Activated naive CD4-positive, alpha-beta T cell treated with anti-CD3 and anti-CD28 coated beads, Interleukin-2, amount 50 U/mL, for 72 hours (primary cell): ENCODE data around the gene PYDC1. TPM values are rescaled to one million over a fixed set of nuclear protein-coding genes. Genes with fewer than 3 reads are reported as not detected.
"Not testable (repeated sequence)": the region's sequence is repeated elsewhere in the genome, so short reads cannot be mapped to it uniquely, and the experiment has no call there.

Source experiments
- ATAC-seq, 2 donors: fragments of 150-1000 bp; cut with Tn5 transposase; 2 replicates each; pipeline ENCODE4 v1.10.0; 2021; ENCODE audit warnings: mild to moderate bottlenecking in 2 of 2, moderate library complexity in 2 of 2
- DNase-seq, 2 donors: peaks; one replicate each; pipeline ENCODE4 v3.0.0; 2021 to 2022; ENCODE audit warnings: low spot score in 2 of 2
- H3K27ac Mint-ChIP-seq, 2 donors: one replicate each; pipeline ENCODE4 v1.8.0; 2022; ENCODE audit warnings: mild to moderate bottlenecking in 2 of 2, mixed read lengths in 2 of 2
- H3K36me3 Mint-ChIP-seq, 2 donors: one replicate each; pipeline ENCODE4 v1.8.0; 2022; ENCODE audit warnings: mixed read lengths in 2 of 2
- H3K9me3 Mint-ChIP-seq, 2 donors: one replicate each; pipeline ENCODE4 v1.8.0; 2022; ENCODE audit warnings: mixed read lengths in 2 of 2
- total RNA-seq, 2 donors: library from RNA; stranded (reverse); gene quantifications; one replicate each; pipeline ENCODE4 v1.2.3, GENCODE V29; 2022

Gene PYDC1
- total RNA-seq, 2 donors from 2014 or later = not detected

DNA sequence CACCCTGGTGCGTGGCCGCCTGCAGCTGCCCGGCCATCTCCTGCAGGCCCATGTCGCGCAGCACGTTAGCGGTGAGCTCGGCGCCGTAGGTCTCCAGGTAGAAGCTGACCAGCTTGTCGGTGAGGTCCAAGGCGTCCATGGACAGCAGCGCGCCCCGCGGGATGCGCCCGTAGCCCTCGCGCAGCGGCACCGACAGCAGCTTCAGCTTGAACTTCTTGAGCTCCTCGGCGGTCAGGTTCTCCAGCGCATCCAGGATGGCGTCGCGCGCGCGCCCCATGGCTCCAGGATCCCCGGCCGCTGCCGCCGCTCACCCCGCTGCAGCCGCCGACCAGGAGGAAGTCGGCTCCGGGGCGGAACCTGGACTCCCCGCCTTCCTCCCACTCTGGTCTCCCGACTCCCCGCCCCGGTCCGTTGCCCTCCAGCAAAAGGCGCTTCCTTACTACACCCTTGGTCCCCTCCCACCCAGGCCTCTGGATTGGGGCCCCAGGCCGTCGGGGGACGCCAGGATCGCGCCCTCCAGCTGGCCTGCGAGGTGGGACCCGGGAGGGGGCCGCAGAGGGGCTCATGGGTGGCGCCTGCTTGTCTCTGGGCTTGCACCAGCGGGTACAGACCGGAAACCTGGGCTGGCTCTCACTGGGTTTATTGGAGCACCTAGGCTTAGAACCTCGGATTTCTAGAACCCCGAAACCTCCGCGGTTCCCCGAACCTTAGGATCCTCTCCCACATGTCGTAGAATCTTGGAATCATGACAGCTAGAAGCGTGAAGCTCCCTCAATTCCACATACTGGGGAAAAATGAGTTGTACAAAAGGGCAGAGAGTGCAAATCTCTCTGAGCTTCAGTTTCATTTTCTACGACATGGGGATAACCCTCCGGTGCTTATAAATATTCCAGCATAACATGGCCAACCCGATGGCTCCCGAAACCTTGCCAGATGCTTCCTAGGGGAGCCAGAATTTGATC, 14.2 kb downstream of the PYDC1 start, which contains the start of gene PYCARD:
Gene PYCARD, minus strand, starts transcription at position 347 of the 962 bp plus-strand sequence. Its CDS starts 70 bp downstream, at position 277.
- no peaks in the 10 kb centered on the region for H3K9me3 Mint-ChIP-seq
- H3K27ac Mint-ChIP-seq = peak within 1 kb of the TSS; percentile 65 to 83
- ATAC-seq (peak; percentile 2 to 26), DNase-seq (no peak)
- peaks cover 0 to 23% of the 10 kb centered on the region in 2 donors for H3K36me3 Mint-ChIP-seq

DNA sequence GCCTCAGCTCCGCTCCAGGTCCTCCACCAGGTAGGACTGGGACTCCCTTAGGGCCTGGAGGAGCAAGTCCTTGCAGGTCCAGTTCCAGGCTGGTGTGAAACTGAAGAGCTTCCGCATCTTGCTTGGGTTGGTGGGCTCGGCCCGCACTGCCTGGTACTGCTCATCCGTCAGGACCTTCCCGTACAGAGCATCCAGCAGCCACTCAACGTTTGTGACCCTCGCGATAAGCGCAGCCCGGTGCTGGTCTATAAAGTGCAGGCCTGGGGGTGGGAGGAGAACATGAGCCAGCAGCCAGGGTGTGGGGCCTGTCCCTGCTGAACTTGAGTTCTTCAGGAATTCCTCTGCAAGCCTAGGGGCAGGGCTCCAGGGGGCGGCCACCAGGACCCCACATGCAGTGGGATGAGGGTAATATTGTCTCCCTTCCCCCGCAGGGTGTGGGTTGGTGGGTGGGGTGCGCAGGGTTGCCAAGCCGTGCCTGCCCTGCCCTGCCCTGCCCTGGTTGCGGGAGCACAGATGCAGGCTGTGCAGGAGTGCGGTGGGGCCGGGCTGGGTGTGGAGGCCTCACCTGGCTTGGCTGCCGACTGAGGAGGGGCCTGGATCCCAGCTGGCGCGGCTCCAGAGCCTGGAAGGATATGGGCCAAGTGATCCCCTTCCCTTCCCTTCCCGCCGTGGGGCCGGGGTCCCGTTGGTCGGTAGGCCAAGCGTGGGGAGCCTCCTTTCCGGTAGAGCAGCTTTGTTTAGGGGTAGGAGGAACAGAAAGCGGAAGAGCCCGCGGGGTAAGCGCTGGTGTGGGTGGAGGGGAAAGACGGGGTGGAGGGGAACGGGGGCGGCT, 15.1 kb downstream of the PYDC1 start:
- DNase-seq = no peak
- ATAC-seq = peak; percentile 39 to 54
- Mint-ChIP-seq H3K36me3 (peaks cover 0 to 23% of the 10 kb centered on the region in 2 donors), H3K27ac (peak overlapping the region; percentile 65 to 83), H3K9me3 (no peaks in the 10 kb centered on the region)

DNA sequence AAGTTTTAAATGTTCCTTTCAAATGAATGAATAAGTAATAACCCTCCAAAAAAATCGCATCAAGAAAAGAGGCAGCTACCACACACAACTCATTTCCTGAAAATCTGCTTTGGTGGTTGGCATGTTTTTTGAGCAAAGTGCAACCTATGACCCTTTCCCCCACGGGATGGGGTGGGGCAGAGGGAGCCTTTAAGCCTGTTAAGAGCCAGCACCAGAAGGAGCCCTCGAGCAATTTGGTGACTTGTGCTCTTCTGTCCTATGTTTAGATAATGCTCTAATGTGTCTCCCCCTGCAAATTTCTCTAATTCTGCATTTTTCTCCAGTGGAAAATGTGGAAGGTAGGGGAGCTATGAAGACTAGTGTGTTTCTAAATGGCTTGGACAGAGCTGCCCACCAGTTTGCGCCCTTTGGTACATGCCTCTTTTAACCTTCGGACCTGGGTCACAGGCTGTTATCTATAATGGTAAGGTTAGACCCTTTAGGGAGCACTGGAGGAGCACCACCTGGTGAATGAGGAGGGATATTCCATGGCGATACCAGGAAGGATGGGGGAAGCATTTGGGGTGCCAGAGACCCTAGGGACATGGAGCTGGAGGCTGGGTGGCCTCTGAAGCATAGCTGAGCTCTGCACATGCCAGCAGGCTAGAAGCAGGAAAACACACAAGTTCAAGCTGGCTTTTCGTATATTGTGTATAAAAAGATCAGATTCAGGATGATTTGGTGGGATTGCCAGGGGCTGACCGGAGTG, 15.9 kb downstream of the PYDC1 start:
- H3K9me3 Mint-ChIP-seq = no peaks in the 10 kb centered on the region
- H3K27ac Mint-ChIP-seq = peak overlapping the region; percentile 51 to 65
- DNase-seq = no peak
- H3K36me3 Mint-ChIP-seq = peaks cover 0 to 28% of the 10 kb centered on the region in 2 donors
- peak; percentile 28 to 46 for ATAC-seq

DNA sequence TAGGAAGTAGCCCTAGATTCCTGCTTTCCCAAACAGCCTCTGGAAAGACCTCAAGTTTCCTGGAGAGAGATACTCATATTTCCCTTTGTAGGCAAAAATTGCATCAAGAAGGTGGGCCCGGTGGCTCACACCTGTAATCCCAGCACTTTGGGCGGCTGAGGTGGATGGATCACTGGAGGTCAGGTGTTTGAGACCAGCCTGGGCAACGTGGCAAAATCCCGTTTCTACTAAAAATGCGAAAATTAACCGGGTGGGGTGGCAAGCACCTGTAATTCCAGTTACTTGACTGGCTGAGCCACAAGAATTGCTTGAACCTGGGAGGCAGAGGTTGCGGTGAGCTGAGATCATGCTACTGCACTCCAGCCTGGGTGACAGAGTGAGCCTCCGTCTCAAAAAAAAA, 16.8 kb downstream of the PYDC1 start:
- not testable (repeated sequence) for H3K9me3 Mint-ChIP-seq, ATAC-seq, DNase-seq
- H3K27ac Mint-ChIP-seq = peak overlapping the region; percentile 4 to 23
- H3K36me3 Mint-ChIP-seq = peaks cover 0 to 32% of the 10 kb centered on the region in 2 donors

DNA sequence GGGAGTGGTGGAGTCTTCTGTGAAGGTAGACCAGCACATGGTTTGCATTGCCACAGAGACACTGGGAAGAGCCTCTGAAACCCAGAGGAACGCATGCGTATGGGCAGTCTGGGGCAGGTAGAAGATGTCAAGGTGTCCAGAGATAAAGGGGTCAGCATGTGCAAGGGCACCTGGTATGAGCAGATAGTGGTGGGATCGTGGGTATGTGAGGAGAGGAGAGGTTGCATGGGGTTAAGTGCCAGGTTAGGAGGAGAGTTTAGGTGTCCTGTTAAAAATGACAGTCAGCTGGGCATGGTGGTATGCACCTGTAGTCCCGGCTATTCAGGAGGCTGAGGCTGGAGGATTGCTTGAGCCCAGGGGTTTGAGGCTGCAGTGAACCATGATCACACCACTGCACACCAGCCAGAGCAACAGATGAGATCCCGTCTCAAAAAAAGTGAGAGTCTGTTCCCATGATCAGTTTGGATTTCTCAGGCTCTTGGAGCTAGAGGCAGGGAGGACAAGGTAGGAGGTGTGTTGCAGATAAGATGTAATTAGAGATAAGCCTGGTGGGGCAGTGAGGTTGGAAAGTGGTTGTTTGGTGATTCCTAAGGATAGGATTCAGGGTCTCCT, 17.4 kb downstream of the PYDC1 start:
- Mint-ChIP-seq H3K36me3 (peaks cover 0 to 36% of the 10 kb centered on the region in 2 donors), H3K27ac (peak overlapping the region; percentile 4 to 23), H3K9me3 (no peaks in the 10 kb centered on the region)
- DNase-seq (no peak), ATAC-seq (peak in 1 of 2 donors; percentile 2)

DNA sequence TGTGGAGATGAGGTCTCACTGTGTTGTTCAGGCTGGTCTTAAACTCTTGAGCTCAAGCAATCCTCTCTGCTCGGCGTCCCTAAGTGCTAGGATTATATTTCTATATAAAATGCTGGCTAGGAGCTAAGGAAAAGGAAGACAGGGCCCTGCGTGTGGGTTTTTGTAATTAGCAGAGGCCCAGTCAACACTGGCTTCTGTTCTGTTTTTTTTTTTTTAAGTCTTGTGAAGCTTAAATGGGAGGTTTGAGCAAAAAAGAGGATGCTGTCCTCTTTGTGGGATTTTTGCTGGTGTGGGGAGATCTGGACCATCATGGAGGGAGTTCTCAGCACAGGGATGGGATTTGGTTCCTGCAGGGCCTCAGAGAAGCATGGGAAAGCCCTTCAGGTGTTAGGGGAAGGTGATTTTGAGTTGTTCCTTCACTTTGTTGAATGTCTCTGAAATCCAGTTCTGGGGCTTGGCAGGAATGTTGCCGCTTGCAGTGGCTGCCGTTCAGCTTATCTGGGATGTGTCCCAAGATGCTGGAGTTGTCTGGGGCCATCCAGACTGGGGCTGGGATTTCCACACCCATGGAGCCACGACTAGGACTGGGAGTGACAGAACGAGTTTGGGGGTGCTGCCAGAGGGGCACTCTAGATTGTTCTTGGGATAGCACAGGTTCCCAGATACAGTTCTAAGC, 18.6 kb downstream of the PYDC1 start:
- no peak for DNase-seq
- Mint-ChIP-seq H3K9me3 (no peaks in the 10 kb centered on the region), H3K36me3 (peaks cover 2 to 44% of the 10 kb centered on the region in 2 donors), H3K27ac (peak overlapping the region; percentile 9 to 73)
- no peak for ATAC-seq

DNA sequence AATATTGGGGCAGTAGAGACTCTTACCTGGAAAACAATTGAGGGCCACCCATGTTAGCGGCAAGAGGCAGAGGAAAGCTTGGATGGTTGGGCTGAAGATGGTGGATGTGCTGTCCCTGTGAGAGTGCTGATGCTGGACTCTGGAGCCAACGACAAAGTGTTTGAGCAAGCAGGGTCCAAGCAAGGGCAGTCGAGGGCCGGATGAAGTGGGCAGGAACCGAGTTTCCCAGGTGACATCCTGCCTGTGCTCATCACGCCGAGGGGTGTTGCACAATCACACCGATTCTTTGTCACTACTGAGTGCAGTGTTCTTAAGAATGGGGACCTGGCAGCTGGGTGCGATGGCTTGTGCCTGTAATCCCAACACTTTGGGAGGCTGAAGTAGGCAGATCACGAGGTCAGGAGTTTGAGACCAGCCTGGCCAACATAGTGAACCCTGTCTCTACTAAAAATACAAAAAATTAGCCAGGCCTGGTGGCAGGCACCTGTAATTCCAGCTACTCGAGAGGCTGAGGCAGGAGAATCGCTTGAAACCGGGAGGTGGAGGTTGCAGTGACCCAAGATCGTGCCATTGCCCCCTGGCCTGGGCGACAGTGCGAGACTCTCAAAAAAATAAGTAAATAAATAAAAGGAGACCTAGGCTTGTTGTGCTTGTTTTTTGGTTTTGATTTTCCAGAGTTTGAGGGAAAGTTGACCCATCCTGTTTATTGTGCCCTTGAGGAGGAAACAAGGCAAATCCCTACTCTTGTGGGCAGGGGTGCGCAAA, 20.4 kb downstream of the PYDC1 start:
- peaks cover 11 to 59% of the 10 kb centered on the region in 2 donors for H3K36me3 Mint-ChIP-seq
- ATAC-seq = no peak
- DNase-seq = no peak
- peak overlapping the region; percentile 47 to 93 for H3K27ac Mint-ChIP-seq
- no peaks in the 10 kb centered on the region for H3K9me3 Mint-ChIP-seq

DNA sequence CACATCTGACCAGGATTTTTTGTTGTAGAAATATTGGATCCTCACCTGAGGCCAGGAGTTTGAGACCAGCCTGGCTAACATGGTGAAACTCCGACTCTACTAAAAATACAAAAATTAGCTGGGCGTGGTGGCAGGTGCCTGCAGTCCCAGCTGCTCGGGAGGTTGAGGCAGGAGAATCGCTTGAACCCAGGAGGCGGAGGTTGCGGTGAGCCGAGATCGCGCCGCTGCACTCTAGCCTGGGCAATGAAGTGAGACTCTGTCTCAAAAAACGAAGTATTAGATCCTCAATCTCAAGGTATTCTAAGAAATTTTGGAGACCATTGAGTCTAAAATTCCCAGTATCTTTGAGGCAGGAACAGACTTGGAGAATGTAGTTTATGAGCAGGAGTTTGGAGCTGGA, 21.1 kb downstream of the PYDC1 start:
- H3K9me3 Mint-ChIP-seq, ATAC-seq, DNase-seq: not testable (repeated sequence)
- peaks cover 17 to 60% of the 10 kb centered on the region in 2 donors for H3K36me3 Mint-ChIP-seq
- peak overlapping the region; percentile 47 to 93 for H3K27ac Mint-ChIP-seq

DNA sequence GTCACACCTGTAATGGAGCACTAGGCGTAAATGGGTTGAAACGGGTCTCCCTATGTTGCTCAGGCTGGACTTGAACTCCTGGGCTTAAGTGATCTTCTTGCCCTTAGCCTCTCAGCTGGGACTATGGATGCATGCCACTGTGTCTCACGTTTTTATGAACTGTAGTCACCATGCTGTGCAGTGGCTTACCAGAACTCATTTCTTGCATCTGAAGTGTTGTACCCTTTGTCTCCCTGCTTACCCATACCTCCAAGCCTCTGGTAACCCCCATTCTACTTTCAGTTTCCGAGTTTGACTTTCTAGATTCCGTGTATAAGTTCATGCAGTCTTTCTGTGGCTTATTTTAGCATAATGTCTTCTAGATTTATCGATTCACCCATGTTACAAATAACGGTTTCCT, 22.0 kb downstream of the PYDC1 start:
- Mint-ChIP-seq H3K9me3 (no peaks in the 10 kb centered on the region), H3K27ac (peak overlapping the region in 1 of 2 donors; percentile 93), H3K36me3 (peaks cover 27 to 70% of the 10 kb centered on the region in 2 donors)
- DNase-seq (no peak), ATAC-seq (peak in 1 of 2 donors; percentile 69)

DNA sequence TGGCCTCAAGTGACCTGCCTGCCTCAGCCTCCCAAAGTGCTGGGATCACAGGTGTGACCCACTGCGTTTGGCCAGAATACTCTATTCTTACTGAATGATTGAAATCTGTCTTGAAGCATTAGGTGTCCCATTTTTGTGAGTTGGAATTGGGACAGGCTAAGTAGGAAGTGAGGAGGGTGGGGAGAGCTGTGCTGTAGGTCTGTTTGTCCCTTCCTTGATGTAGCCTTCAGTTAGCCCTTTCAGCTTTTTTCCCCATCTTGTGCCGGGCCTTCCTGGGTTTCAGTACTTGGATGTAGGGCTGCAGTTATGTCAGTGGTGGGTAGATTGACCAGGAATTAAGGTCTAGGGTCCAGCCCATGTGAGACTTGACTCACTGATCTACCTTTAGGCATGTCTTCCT, 23.1 kb downstream of the PYDC1 start:
- Mint-ChIP-seq H3K9me3 (no peaks in the 10 kb centered on the region), H3K36me3 (peaks cover 37 to 73% of the 10 kb centered on the region in 2 donors), H3K27ac (peak overlapping the region; percentile 31 to 96)
- ATAC-seq (no peak), DNase-seq (no peak)

DNA sequence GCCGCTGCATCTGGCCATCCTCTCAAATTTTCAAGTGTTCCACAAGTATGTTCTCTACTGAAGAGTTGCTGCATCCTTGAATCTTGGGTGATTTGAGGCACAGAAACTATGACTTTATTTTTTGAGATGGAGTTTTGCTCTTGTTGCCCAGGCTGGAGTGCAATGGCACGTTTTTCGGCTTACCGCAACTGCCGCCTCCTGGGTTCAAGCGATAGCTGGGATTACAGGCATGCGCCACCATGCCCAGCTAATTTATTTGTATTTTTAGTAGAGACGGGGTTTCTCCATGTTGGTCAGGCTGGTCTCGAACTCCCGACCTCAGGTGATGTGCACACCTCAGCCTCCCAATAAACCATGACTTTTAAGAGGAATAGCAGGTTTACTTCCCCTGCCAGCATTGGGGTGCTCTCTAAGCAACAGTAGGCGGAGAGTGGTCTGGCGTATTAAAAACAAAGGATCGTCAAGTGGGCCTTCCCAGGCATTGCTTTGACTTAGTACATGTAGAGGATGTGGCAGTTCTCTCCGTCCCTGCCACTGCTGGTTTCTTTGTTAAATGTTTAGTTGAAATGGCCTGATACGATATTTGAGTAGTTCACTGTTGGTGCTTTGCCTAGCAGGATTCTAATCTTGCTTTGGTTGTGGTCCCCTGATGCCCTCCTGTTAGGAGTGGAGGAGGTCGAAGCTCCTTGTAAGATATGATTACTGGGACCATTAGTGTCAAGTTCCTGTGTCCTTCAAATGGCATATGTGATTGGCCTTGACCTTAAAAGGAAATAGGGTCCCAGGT, 23.9 kb downstream of the PYDC1 start:
- Mint-ChIP-seq H3K27ac (peak overlapping the region; percentile 31 to 96), H3K9me3 (no peaks in the 10 kb centered on the region), H3K36me3 (peaks cover 45 to 75% of the 10 kb centered on the region in 2 donors)
- ATAC-seq (no peak), DNase-seq (no peak)

DNA sequence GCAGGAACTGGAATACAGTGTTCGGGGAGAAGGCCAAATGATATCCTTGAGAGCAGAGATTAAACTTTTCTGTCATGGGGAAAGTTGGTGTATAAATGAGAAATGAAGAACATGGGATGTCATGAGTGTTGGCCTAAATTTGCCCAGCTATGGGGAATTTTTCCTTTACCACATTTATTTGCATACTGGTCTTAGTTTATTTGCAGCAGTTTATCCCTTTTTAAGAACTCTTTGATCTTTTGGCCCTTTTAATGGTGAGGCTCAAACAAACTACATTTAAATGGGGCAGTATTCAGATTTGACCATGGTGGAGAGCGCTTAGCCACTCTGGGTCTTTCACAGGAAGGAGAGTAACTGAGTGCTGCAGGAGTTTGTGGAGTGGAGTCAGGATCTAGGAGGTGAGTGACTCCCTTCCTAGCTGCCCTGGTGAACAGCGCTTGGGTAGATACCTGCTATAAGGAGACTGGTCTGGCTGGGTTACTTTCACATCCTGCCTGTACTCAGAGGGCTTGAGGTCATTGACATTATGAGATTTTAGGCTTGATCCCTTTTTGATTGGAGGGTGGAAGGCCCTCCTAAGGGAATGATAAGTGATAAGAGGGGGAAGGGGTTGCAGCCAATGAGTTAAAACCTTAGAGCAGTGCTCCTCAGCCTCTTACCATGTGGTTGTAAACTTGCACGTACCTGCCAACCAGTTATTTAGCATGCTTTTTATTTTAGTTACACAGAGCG, 25.1 kb downstream of the PYDC1 start:
- ATAC-seq (peak in 1 of 2 donors; percentile 8), DNase-seq (no peak)
- H3K36me3 Mint-ChIP-seq = peaks cover 56 to 86% of the 10 kb centered on the region in 2 donors
- peak overlapping the region; percentile 96 to 98 for H3K27ac Mint-ChIP-seq
- H3K9me3 Mint-ChIP-seq = no peaks in the 10 kb centered on the region

DNA sequence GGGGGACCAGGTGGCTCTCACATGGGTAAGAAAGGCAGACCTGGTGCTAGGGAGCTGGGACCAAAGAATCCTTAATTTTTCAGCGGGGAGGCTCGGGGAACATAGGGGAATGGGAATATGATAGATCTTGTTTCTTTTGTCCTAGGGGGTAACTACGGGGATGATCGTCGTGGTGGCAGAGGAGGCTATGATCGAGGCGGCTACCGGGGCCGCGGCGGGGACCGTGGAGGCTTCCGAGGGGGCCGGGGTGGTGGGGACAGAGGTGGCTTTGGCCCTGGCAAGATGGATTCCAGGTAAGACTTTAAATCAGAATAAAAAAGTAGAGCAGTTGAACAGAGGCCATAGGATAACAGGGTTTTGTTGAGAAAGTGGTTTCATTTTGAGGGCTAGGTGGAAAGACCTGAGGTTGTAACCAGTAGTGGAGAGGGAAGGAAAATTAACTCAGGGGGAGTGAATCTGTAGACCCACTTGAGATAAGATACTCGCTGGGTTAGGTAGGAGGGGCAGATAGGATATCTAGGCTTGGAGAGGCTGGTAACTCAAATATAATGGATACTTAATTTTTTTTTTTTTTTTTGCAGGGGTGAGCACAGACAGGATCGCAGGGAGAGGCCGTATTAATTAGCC, 26.0 kb downstream of the PYDC1 start:
- peak overlapping the region; percentile 96 to 98 for H3K27ac Mint-ChIP-seq
- DNase-seq = no peak
- no peaks in the 10 kb centered on the region for H3K9me3 Mint-ChIP-seq
- H3K36me3 Mint-ChIP-seq = peaks cover 65 to 90% of the 10 kb centered on the region in 2 donors
- no peak for ATAC-seq
